Kasumi-1 (cell line): ENCODE measurements around the gene GUCY2D.

Experiments used
- DNase-seq, 2 experiments: peaks; one replicate each; lab custom pipeline; 2025; lab: John Stamatoyannopoulos, UW

GUCY2D gene

GRCh38 chr17:8064561-8065019 lies 62.2 kb downstream of the GUCY2D start:
- no peak for DNase-seq

DNA sequence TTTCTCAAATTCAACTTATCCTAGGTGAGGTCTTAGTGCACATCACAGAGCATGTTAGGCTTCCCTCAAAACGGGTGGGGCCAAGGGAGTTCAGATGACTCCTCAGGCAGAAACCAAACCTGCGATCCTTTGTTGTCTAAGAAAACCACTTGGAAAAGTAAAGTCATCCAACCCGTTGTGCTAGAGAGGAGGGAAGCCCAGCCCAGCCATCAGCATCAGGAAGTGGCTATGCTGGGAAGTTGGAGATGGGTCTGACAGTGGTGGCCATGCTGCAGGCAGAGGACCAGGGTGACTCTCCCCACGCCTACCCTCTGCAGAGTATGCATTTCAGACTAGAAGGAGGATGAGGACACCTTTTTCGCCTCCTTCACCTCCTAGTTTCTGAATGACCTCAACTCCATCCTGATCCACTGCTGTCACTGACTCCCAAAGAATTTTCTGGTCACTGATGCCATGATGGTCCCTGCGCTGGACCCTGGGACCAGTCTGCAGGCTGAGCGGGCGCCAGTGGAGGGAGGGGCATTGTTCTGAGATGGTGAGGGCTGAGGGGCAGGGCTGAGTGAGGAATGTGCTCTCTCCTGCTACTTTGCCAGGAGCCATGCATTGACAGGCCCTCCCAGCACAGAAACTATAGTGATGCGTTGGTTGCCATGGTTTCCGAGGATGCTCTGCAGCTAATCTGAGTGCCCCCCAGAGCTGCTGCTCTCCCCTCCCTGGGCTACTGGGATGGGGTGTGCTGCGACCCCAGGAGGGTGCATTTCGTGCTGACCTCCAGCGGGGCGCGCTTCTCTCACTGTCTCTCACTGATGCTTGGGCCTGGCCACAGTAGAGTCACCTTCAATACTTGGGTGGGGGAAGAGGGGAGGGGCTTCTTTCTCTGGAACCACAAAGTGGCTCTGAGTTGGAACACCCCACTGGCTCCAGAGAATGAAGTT lies 64.7 kb downstream of the GUCY2D start:
- no peak for DNase-seq

DNA sequence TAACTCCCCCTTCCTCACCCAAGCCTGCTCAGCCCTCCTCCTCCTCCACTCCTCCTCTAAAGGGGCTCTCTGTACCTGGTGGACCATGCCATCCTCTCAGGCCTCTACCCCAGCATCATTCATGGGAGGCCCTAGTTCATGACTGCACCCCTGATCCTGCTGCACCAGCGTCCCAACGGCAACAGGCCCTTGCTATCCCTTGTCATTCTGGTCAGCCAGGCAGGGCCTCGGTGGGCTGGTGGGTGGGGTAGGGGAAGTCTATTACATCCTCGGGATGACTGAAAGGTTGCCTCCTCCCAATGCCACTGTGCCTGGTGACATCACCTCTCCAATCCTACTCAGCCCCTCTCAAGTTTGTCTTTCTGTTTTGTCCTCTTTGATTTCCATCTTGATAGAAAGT lies 65.4 kb downstream of the GUCY2D start:
- no peak for DNase-seq

- no peak for DNase-seq
Measured at GRCh38 chr17:8068736-8069586, 66.5 kb downstream of the GUCY2D start.

DNA sequence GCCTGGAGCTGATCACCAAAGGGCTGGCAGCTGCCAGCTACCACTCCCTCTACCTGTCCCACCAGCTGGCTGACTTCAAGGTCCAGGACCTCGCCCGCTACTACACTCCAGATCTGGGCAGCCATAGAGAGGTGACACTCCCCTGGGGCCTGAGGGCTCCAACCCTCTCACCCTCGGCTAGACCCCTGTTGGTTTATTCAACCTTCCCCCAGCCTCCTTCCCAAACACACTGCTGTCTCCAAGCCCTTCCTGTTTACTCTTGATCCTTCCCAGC lies 67.1 kb downstream of the GUCY2D start:
- no peak for DNase-seq
